CD1c-positive myeloid dendritic cell (primary cell): ENCODE measurements around the gene ZNF695.

Experiments used
- DNase-seq: peaks from one replicate; pipeline ENCODE4 v3.0.0-alpha.2; 2016; ENCODE audit errors: extremely low spot score

The ZNF695 gene

DNA sequence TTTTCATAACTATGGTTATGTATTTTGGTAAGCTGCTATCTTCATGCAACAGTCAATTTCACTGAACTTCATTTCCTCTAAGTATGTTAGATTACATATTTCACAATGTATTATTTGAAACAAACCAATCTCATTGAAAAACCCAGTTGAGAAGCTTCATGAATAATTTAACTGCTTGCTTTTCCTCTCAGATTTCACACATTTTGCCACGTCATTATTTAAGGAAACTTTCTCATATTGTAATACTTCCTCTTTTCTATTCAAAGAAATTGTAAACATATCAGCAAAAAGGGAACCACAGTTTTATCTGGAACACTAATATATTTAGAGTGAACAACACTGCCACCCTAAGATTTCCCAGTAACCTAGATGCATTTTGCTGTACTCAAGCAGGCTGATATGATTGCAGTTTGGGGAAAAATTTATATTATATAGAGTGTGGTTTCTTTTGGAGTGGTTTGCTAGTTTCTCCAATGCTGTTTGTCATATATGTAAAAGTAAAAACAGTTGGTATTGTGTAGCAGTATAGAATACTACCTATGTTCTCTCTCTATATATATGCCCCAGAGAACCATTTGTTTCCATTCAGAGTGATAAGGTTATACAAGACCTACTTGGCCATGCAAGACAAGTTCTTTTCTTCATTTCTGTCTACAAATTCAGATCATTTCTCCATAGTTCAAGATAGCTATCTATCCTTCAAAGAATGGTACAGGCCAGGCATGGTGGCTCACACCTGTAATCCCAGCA is 47.7 kb downstream of the ZNF695 start:
- DNase-seq, result peak; percentile 93

- no peak for DNase-seq
These were observed 53.7 kb downstream of the ZNF695 start for GRCh38 chr1:246954126-246954525.

GRCh38 chr1:246951413-246951812 is 56.4 kb downstream of the ZNF695 start:
- DNase-seq, result no peak

DNA sequence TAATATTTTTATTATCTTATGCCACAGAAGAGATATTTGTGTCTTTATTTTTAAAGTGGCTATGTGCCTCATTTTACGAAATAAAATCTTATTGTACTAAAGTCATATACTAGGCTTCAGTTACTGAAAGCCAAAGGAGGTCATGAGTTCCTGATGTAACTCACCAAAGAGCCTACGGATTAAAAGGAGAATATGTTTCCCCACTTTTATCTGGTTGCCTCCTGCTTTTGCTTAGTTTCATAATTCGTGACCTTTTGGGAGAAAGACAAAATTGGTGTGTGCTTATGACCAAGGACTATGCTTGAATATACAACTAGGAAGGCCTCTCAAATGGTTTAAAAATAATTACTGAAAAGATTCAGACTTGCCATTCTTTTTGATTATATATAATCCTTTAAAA is 57.9 kb downstream of the ZNF695 start:
- no peak for DNase-seq

- no peak for DNase-seq
These were observed 60.6 kb downstream of the ZNF695 start for GRCh38 chr1:246947255-246947654.

DNA sequence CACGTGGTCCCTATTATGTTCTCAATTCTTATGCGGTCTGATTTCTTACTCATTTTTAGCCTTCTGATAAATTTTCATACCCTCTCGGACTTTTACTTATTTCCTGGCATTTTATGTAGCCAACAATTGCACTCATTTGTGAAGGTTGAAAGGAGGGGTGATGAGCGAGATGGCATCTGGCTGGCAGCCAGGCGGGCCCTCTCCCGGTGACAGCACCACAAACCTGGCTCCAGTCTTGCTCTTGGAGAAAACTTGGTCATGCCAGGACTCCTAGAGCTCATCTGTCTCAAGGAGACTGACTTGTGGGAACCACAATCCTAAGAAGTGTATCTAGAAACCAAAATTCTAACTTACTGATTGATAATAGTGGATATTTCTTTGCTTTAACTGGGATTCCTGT is 61.5 kb downstream of the ZNF695 start:
- no peak for DNase-seq
